ENCODE results near the gene HDAC5. TPM values are rescaled to one million over a fixed set of nuclear protein-coding genes. Genes with fewer than 3 reads are reported as not detected.

Gene HDAC5
- total and polyA plus RNA-seq, 2 of the 8 experiments (the other 6 are each of a cell fraction or from before 2014, with no cell fraction given): 48.5 to 54.4 TPM

DNA sequence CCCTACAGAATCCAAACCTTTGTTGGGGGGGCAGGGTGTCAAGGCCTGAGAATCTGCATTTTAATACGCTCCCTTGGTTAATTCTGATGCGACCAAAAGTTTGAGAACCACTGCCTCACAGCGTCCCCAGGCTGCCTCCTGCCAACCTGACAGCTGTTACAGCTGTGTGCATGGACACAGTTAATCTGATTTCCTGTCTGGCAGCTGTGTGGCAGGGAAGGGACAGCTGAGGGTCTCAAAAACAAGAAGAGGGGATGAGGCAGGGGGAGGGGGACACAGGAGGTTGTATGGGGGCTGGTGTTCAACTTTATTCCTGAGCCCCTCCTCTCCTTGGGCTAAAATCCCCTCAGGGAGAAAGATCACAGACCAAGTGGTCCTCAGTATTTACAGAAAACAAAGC lies 17.5 kb downstream of the HDAC5 start:
- DNase-seq (ENCODE audit: low read depth in 1 of 2, low spot score in 2 of 2) (no peak), FAIRE-seq (no peak)
- Histone ChIP-seq H3K4me3 (ENCODE audit: extremely low read depth in 1 of 4, insufficient read depth in 2 of 4, low read depth in 3 of 4, low read length in 4 of 4) (no peak overlapping the region), H3K4ac (replicated peaks; ENCODE audit: insufficient read length, low read depth, low read length) (no peak overlapping the region), H2BK12ac (ENCODE audit: low read depth, low read length) (no peak overlapping the region), H3K36me3 (ENCODE audit: control insufficient read depth in 2 of 4, insufficient read depth in 4 of 4, low read length in 3 of 4) (peaks cover 0 to 2% (median 0%) of the 10 kb centered on the region in 4 experiments; a peak in 2 of 8 replicates), H3K23ac (ENCODE audit: insufficient read length) (no peak overlapping the region), H3K27ac (ENCODE audit: low read depth, low read length) (no peak overlapping the region), H2BK5ac (ENCODE audit: low read depth, low read length) (no peak overlapping the region), H4K91ac (replicated peaks; ENCODE audit: insufficient read length, low read length) (no peak overlapping the region), H2AFZ (ENCODE audit: low read length) (no peak overlapping the region), H2BK15ac (ENCODE audit: low read length) (no peak overlapping the region), H4K20me1 (replicated peaks in 1 of 2; ENCODE audit: control insufficient read depth in 1 of 2, insufficient read depth in 2 of 2, low read length in 2 of 2) (peaks cover 10 to 13% of the 10 kb centered on the region in 2 experiments), H4K5ac (ENCODE audit: insufficient read length, low read depth, low read length) (no peak overlapping the region), H4K8ac (ENCODE audit: extremely low read depth, insufficient read depth, low read length) (no peak overlapping the region), H3K79me1 (ENCODE audit: low read depth, low read length) (peaks cover 19% of the 10 kb centered on the region), H3K18ac (ENCODE audit: extremely low read depth, low read length) (no peak overlapping the region), H3K9ac (replicated peaks in 1 of 4; ENCODE audit: extremely low read depth in 1 of 4, low read depth in 3 of 4, low read length in 3 of 4) (no peak overlapping the region), H3K14ac (ENCODE audit: insufficient read length) (no peak overlapping the region), H2BK120ac (replicated peaks; ENCODE audit: low read depth, low read length) (no peak overlapping the region), H3K23me2 (ENCODE audit: low read depth, low read length) (no peaks in the 10 kb centered on the region; the same call in 1 of the 2 replicates), H2AK5ac (ENCODE audit: low read depth, low read length) (no peak overlapping the region), H3K4me1 (replicated peaks in 1 of 4; ENCODE audit: control insufficient read depth in 3 of 4, insufficient read depth in 4 of 4, low read length in 3 of 4) (peaks cover 0 to 21% (median 14%) of the 10 kb centered on the region in 4 experiments; a peak in 6 of 7 replicates), H3K9me3 (ENCODE audit: insufficient read depth in 2 of 2, low read depth in 1 of 2, low read length in 1 of 2) (no peaks in the 10 kb centered on the region), H3K27me3 (replicated peaks in 1 of 4; ENCODE audit: control insufficient read depth in 3 of 4, extremely low read depth in 1 of 4, insufficient read depth in 3 of 4, low read length in 3 of 4) (no peaks in the 10 kb centered on the region), H3K56ac (replicated peaks; ENCODE audit: insufficient read length, low read depth, low read length) (no peak overlapping the region), H3K4me2 (ENCODE audit: insufficient read depth in 1 of 2, low read depth in 2 of 2, low read length in 2 of 2) (no peak overlapping the region), H2BK20ac (ENCODE audit: low read length) (no peak overlapping the region), H3K79me2 (ENCODE audit: control insufficient read depth in 1 of 2, insufficient read depth in 2 of 2, low read length in 2 of 2) (peaks cover 0 to 28% of the 10 kb centered on the region in 2 experiments; a peak in 1 of 4 replicates)
- CTCF ChIA-PET (ENCODE audit: partially characterized antibody): interaction anchor here (0.6 to 34.4 kb wide), 10 partner anchors 8 to 438 kb away, joined by 3 to 638 read pairs (median 4); partner anchors contain the start of genes ASB16, GRN and HDAC5
- TF ChIP-seq ASH2L (IDR thresholded peaks at IDR 0.05; ENCODE audit: low read length) (no peak), SRF (IDR thresholded peaks at IDR 0.05; ENCODE audit: low read depth, low read length) (no peak), RFX5 (IDR thresholded peaks at IDR 0.05; ENCODE audit: borderline replicate concordance, low read depth, low read length) (no peak)
- WGBS, 2 experiments (ENCODE audit: extremely low coverage in 1 of 2, insufficient coverage in 1 of 2, insufficient read length in 1 of 2, insufficient replicate concordance in 2 of 2, low coverage in 1 of 2, low lambda C conversion rate in 2 of 2, missing lambda C conversion rate in 1 of 2): 50% methylated on average over 3 of the region's 3 CpGs; no CpG with 5 or more reads in 1 of the 2 experiments
- POLR2A ChIA-PET (ENCODE audit: partially characterized antibody): interaction anchor here (0.6 to 3.3 kb wide), 5 partner anchors 9 to 111 kb away, joined by 3 to 15 read pairs (median 3); no protein-coding TSS in a partner anchor

All from H1 (cell line).